ENCODE results near the gene RAB10. TPM values are rescaled to one million over a fixed set of nuclear protein-coding genes. Genes with fewer than 3 reads are reported as not detected.
"Not testable (repeated sequence)": the region's sequence is repeated elsewhere in the genome, so short reads cannot be mapped to it uniquely, and the experiment has no call there.

Gene RAB10
- total RNA-seq, 2 donors from 2014 or later = 115 to 121 TPM

DNA sequence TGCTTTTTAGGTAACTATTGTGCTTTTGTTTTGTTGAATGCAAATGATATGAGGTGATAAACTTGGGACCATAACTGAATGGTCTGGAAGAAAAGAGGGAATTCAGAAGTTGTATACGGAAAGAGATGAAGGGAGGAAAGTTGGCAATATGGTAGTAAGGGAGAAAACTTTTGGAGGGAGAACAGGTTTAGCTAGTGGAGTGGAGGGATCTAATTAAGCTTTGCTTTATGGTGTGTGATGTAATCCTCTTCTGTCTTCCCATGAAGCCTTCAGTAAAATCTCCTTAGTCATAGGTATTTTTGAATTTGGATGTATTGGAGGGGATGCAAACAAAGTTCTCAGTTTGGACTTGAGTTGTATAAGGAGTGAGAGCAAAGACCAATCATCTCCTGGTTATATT lies 20.2 kb upstream of the RAB10 start:
- Histone ChIP-seq H3K27me3 (ENCODE audit: control insufficient read depth, insufficient read depth, low read length, poor library complexity, severe bottlenecking) (no peaks in the 10 kb centered on the region), H3K4me3 (ENCODE audit: low read length) (no peak overlapping the region), H3K4me1 (ENCODE audit: control insufficient read depth, insufficient read depth, low read length) (peaks cover 20% of the 10 kb centered on the region), H3K9ac (ENCODE audit: extremely low read depth, low read length, poor library complexity, severe bottlenecking) (no peak overlapping the region), H3K9me3 (ENCODE audit: control insufficient read depth, low read length) (no peaks in the 10 kb centered on the region), H3K36me3 (ENCODE audit: control insufficient read depth, insufficient read depth, low read length) (no peaks in the 10 kb centered on the region), H3K27ac (ENCODE audit: low read depth, low read length) (no peak overlapping the region)
- Mint-ChIP-seq H3K27ac (no peak overlapping the region), H3K4me1 (peaks cover 29% of the 10 kb centered on the region), H3K9me3 (peaks cover 4% of the 10 kb centered on the region), H3K36me3 (ENCODE audit: low read depth) (no peaks in the 10 kb centered on the region), H3K27me3 (ENCODE audit: insufficient read depth) (no peaks in the 10 kb centered on the region), H3K4me3 (no peak overlapping the region)
- DNase-seq = no peak
- WGBS, 2 experiments (ENCODE audit: insufficient coverage in 1 of 2, insufficient read length in 1 of 2) = 96 to 100% methylated on average over 1 of the region's 1 CpG
- TF ChIP-seq, protein P1, sequence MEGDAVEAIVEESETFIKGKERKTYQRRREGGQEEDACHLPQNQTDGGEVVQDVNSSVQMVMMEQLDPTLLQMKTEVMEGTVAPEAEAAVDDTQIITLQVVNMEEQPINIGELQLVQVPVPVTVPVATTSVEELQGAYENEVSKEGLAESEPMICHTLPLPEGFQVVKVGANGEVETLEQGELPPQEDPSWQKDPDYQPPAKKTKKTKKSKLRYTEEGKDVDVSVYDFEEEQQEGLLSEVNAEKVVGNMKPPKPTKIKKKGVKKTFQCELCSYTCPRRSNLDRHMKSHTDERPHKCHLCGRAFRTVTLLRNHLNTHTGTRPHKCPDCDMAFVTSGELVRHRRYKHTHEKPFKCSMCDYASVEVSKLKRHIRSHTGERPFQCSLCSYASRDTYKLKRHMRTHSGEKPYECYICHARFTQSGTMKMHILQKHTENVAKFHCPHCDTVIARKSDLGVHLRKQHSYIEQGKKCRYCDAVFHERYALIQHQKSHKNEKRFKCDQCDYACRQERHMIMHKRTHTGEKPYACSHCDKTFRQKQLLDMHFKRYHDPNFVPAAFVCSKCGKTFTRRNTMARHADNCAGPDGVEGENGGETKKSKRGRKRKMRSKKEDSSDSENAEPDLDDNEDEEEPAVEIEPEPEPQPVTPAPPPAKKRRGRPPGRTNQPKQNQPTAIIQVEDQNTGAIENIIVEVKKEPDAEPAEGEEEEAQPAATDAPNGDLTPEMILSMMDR (conservative IDR thresholded peaks at IDR 0.05) = no peak

DNA sequence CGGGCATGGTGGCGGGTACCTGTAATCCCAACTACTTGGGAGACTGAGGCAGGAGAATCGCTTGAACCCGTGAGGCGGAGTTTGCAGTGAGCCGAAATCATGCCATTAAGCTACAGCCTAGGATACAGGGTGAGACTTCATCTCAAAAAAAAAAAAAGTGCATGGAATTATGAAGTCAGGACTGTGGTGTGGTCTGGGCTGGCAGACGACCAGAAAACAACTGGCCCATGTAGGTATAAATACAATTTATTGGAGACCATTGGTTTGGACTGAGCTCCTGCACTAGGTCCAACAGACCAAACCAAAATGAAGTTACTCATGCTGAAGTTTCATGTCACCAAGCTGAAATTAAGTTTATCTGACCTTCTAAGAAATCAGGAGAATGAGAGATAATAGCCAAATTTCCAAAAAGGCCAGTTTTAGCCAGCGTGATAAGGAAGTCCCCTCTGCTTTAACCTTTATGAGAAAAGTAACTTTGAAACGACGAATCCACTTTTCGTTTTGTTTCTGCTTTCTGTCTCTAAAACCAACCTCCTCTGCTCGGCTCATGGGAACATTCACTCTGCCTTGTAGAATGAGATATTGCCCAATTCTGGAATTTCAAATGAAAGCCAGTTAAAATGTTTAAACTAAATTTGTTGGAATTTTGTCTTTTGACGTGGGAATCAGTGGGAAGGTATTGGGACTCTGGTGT lies 17.7 kb upstream of the RAB10 start:
- H3K27ac ChIP-seq (ENCODE audit: low read depth, low read length) = no peak overlapping the region
- no peak overlapping the region for H3K4me3 Mint-ChIP-seq
- TF ChIP-seq, protein P1 (conservative IDR thresholded peaks at IDR 0.05) = no peak

DNA sequence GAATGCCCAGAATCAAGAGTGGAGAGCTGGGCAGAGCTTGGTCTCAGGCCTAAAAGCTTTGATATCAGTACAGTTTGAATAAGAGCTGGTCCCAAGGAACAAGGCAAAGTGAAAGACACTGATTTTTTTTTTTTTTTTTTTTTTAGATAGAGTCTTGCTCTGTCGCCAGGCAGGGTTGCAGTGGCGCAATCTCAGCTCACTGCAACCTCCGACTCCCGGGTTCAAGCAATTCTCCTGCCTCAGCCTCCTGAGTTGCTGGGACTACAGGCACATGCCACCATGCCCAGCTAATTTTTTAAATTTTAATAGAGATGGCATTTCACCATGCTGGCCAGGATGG lies 17.2 kb upstream of the RAB10 start:
- not testable (repeated sequence) for H3K4me3 Mint-ChIP-seq; H3K4me3 ChIP-seq (ENCODE audit: low read length); H3K36me3 Mint-ChIP-seq (ENCODE audit: low read depth); H3K9ac ChIP-seq (ENCODE audit: extremely low read depth, low read length, poor library complexity, severe bottlenecking); H3K9me3 Mint-ChIP-seq; H3K36me3 ChIP-seq (ENCODE audit: control insufficient read depth, insufficient read depth, low read length); H3K27ac Mint-ChIP-seq; H3K27me3 ChIP-seq (ENCODE audit: control insufficient read depth, insufficient read depth, low read length, poor library complexity, severe bottlenecking); H3K9me3 ChIP-seq (ENCODE audit: control insufficient read depth, low read length); DNase-seq; H3K27ac ChIP-seq (ENCODE audit: low read depth, low read length); H3K27me3 Mint-ChIP-seq (ENCODE audit: insufficient read depth)
- H3K4me1 ChIP-seq (ENCODE audit: control insufficient read depth, insufficient read depth, low read length) = peaks cover 15% of the 10 kb centered on the region
- WGBS, 2 experiments (ENCODE audit: insufficient coverage in 1 of 2, insufficient read length in 1 of 2) = 94 to 95% methylated on average over 3 to 4 of the region's 4 CpGs
- H3K4me1 Mint-ChIP-seq = peaks cover 22% of the 10 kb centered on the region

More for the DNA sequence above, 17.7 kb upstream of the RAB10 start:
- peaks cover 20% of the 10 kb centered on the region for H3K4me1 ChIP-seq (ENCODE audit: control insufficient read depth, insufficient read depth, low read length)
- H3K27me3 ChIP-seq (ENCODE audit: control insufficient read depth, insufficient read depth, low read length, poor library complexity, severe bottlenecking) = no peaks in the 10 kb centered on the region
- no peak overlapping the region for H3K27ac Mint-ChIP-seq
- WGBS, 2 experiments (ENCODE audit: insufficient coverage in 1 of 2, insufficient read length in 1 of 2) = 93 to 94% methylated on average over 13 of the region's 13 CpGs
- H3K36me3 Mint-ChIP-seq (ENCODE audit: low read depth) = no peaks in the 10 kb centered on the region
- no peak overlapping the region for H3K9ac ChIP-seq (ENCODE audit: extremely low read depth, low read length, poor library complexity, severe bottlenecking)
- no peaks in the 10 kb centered on the region for H3K36me3 ChIP-seq (ENCODE audit: control insufficient read depth, insufficient read depth, low read length)
- H3K9me3 Mint-ChIP-seq = no peaks in the 10 kb centered on the region
- H3K9me3 ChIP-seq (ENCODE audit: control insufficient read depth, low read length) = no peaks in the 10 kb centered on the region
- no peak overlapping the region for H3K4me3 ChIP-seq (ENCODE audit: low read length)
- H3K27me3 Mint-ChIP-seq (ENCODE audit: insufficient read depth) = no peaks in the 10 kb centered on the region
- peaks cover 26% of the 10 kb centered on the region for H3K4me1 Mint-ChIP-seq
- no peak for DNase-seq
